SU-DHL-6 (cell line): ENCODE results near the gene GFER.
"Not testable (repeated sequence)": the region's sequence is repeated elsewhere in the genome, so short reads cannot be mapped to it uniquely, and the experiment has no call there.

Experiments used
- H2AFZ ChIP-seq: fragments of 200-600 bp; sonication (generic); 2 replicates; pipeline ENCODE4 v1.6.1; 2014; ENCODE audit warnings: low read depth, mild to moderate bottlenecking, moderate library complexity, mixed read lengths, antibody characterized with exemption, low read length; ENCODE audit not compliant: severe bottlenecking
- H3F3A ChIP-seq: fragments of 200-600 bp; shearing (Covaris generic); 2 replicates; pipeline ENCODE4 v1.6.0; 2016; ENCODE audit warnings: antibody characterized with exemption, mild to moderate bottlenecking; ENCODE audit not compliant: insufficient read depth
- H3K27ac ChIP-seq: fragments of 200-600 bp; sonication (generic); 2 replicates; pipeline ENCODE4 v1.5.1; 2016; ENCODE audit warnings: low read depth, mild to moderate bottlenecking, low read length, moderate library complexity, mixed read lengths
- H3K27me3 ChIP-seq: fragments of 200-600 bp; sonication (generic), shearing (Covaris generic); 2 replicates; pipeline ENCODE4 v1.6.0; 2014; ENCODE audit warnings: mild to moderate bottlenecking, low read length
- H3K36me3 ChIP-seq: fragments of 200-600 bp; sonication (generic); 2 replicates; pipeline ENCODE4 v1.6.1; 2014; ENCODE audit warnings: mild to moderate bottlenecking, low read length, mixed read lengths
- H3K4me2 ChIP-seq: fragments of 300-600, 200-600 bp; shearing (Covaris generic), sonication (generic); 2 replicates; pipeline ENCODE4 v1.6.0; 2014; ENCODE audit warnings: low read length, low read depth, mild to moderate bottlenecking; ENCODE audit not compliant: poor library complexity, severe bottlenecking
- H3K4me3 ChIP-seq: fragments of 200-600 bp; sonication (generic); 2 replicates; pipeline ENCODE4 v1.5.1; 2014; ENCODE audit warnings: antibody characterized with exemption, low read length, mild to moderate bottlenecking, mixed read lengths; ENCODE audit not compliant: insufficient read depth, poor library complexity, severe bottlenecking
- H3K79me2 ChIP-seq: fragments of 200-600 bp; sonication (generic); 2 replicates; pipeline ENCODE4 v1.6.1; 2014; ENCODE audit warnings: mild to moderate bottlenecking, low read length, moderate library complexity; ENCODE audit not compliant: insufficient read depth
- H3K9ac ChIP-seq: fragments of 200-600 bp; sonication (generic); 2 replicates; pipeline ENCODE4 v1.7.0; 2014; ENCODE audit warnings: mild to moderate bottlenecking, low read length
- H3K9me2 ChIP-seq: fragments of 200-600 bp; sonication (generic); replicated peaks from 2 replicates; pipeline ENCODE4 v1.6.1; 2014; ENCODE audit warnings: low read length; ENCODE audit not compliant: insufficient read depth
- H3K9me3 ChIP-seq: fragments of 200-600 bp; sonication (generic); 2 replicates; pipeline ENCODE4 v1.6.1; 2014; ENCODE audit warnings: low read length, mixed read lengths; ENCODE audit not compliant: insufficient read depth
- H4K20me1 ChIP-seq: fragments of 200-600 bp; sonication (generic); 2 replicates; pipeline ENCODE4 v1.6.1; 2014; ENCODE audit warnings: low read depth, mild to moderate bottlenecking, antibody characterized with exemption, low read length, moderate library complexity, mixed read lengths
- EZH2phosphoT487 ChIP-seq: fragments of 200-600 bp; sonication (generic), shearing (Covaris generic); conservative IDR thresholded peaks from 2 replicates; pipeline ENCODE4 v1.6.1; 2018; ENCODE audit warnings: mild to moderate bottlenecking, antibody characterized with exemption, low read length, moderate library complexity, mixed read lengths
- TF ChIP-seq, protein P1 (sequence below): fragments of 200-600 bp; sonication (generic); IDR thresholded peaks from one replicate; pipeline ENCODE4 v1.5.1; 2017; ENCODE audit warnings: antibody characterized with exemption, mild to moderate bottlenecking, low read length, moderate library complexity; ENCODE audit not compliant: insufficient read depth, poor library complexity, severe bottlenecking

Gene GFER

DNA sequence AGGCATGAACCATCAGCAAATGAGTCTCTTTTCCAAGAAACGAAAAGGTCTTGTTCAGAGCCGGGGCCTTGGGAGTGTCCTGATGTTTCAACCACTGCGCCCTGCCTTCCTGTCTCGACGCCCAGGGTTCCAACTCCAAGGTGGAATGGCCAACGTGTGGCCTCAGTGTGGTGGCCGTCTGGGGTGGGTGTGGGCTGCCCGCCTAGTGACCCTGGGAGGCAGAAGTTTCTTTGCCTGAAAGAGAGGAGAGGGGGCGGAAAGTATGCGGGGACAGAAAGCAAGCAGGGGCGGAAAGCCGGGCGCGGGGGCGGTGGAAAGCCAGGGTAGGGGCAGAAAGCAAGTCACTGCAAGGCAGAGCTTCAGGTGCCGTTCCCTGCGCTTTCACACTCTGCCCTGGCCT, 45.1 kb upstream of the GFER start:
- no peak overlapping the region for H2AFZ ChIP-seq
- TF ChIP-seq EZH2phosphoT487, result no peak
- TF ChIP-seq, protein P1, sequence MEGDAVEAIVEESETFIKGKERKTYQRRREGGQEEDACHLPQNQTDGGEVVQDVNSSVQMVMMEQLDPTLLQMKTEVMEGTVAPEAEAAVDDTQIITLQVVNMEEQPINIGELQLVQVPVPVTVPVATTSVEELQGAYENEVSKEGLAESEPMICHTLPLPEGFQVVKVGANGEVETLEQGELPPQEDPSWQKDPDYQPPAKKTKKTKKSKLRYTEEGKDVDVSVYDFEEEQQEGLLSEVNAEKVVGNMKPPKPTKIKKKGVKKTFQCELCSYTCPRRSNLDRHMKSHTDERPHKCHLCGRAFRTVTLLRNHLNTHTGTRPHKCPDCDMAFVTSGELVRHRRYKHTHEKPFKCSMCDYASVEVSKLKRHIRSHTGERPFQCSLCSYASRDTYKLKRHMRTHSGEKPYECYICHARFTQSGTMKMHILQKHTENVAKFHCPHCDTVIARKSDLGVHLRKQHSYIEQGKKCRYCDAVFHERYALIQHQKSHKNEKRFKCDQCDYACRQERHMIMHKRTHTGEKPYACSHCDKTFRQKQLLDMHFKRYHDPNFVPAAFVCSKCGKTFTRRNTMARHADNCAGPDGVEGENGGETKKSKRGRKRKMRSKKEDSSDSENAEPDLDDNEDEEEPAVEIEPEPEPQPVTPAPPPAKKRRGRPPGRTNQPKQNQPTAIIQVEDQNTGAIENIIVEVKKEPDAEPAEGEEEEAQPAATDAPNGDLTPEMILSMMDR, result no peak
- no peak overlapping the region for H3K9ac ChIP-seq
- H4K20me1 ChIP-seq, result no peaks in the 10 kb centered on the region
- no peaks in the 10 kb centered on the region for H3K27me3 ChIP-seq
- H3K79me2 ChIP-seq, result no peaks in the 10 kb centered on the region
- no peak overlapping the region for H3K27ac ChIP-seq
- no peak overlapping the region for H3K4me3 ChIP-seq
- H3K9me2 ChIP-seq, result no peaks in the 10 kb centered on the region
- H3F3A ChIP-seq, result no peaks in the 10 kb centered on the region
- H3K36me3 ChIP-seq, result no peaks in the 10 kb centered on the region
- H3K9me3 ChIP-seq, result no peaks in the 10 kb centered on the region
- H3K4me2 ChIP-seq, result no peak overlapping the region

DNA sequence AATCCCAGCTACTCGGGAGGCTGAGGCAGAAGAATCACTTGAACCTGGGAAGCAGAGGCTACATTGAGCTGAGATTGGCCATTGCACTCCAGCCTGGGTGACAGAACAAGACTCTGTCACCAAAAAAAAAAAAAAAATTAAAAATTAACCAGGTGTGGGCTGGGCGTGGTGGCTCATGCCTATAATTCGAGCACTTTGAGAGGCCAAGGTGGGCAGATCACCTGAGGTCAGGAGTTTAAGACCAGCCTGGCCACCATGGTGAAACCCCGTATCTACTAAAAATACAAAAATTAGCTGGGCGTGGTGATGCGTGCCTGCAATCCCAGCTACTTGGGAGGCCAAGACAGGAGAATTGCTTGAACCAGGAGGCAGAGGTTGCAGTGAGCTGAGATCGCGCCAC, 44.2 kb upstream of the GFER start:
- H3K27ac ChIP-seq, H3K36me3 ChIP-seq, H3K9me2 ChIP-seq, H3F3A ChIP-seq, H3K4me3 ChIP-seq, H3K79me2 ChIP-seq, H3K9me3 ChIP-seq, H3K9ac ChIP-seq, H3K4me2 ChIP-seq, H2AFZ ChIP-seq, H3K27me3 ChIP-seq, H4K20me1 ChIP-seq: not testable (repeated sequence)

DNA sequence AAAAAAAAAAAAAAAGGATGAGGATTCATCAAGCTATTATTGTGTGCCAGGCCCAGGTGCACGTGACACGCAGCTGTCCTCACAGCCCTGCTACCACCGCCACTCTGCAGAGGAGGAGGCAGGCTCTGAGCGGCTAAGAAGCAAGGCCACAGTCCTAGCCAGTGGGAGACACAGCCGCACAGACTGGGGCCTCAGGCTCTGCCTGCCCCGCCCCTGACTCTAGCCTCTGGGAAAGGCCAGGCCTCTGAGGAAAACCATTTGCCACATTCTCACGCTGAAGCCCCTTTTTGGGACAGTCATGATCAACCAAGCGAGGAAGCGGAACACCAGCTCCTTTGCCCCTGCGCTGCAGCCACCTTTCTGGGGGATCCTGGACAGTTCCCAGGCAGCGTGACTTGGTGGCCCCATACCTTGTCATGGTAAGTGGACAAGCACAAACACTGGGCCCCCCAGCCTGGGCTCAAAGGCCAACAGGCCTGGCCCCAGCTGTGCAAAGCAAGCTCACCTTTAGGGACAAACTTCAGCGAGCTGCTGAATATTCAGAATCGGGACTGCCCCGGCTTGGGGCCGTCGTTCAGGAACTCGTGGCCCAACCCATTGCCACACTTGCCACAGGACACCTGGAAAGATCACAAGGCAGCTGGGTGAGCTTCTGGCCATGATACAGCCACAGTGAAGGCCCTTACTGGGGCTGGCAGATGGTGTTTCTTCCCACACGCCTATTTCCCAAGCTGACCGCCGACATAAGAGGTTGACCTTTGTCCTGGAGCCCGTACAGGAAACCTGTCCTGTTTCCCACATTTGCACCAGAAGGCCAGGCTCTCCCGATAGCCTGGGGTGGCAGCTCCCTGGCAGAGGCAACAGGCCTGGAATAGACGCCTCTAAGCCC, 43.5 kb upstream of the GFER start:
- no peaks in the 10 kb centered on the region for H3F3A ChIP-seq
- H3K27ac ChIP-seq, result no peak overlapping the region
- H4K20me1 ChIP-seq, result no peaks in the 10 kb centered on the region
- H3K4me3 ChIP-seq, result no peak overlapping the region
- no peak overlapping the region for H3K9ac ChIP-seq
- H3K9me3 ChIP-seq, result no peaks in the 10 kb centered on the region
- H3K27me3 ChIP-seq, result no peaks in the 10 kb centered on the region
- H3K36me3 ChIP-seq, result no peaks in the 10 kb centered on the region
- H3K79me2 ChIP-seq, result no peaks in the 10 kb centered on the region
- no peaks in the 10 kb centered on the region for H3K9me2 ChIP-seq
- no peak overlapping the region for H2AFZ ChIP-seq
- H3K4me2 ChIP-seq, result no peak overlapping the region
- TF ChIP-seq, protein P1, result no peak
